A549 (cell line): ENCODE measurements around the gene DGKD. TPM values are rescaled to one million over a fixed set of nuclear protein-coding genes. Genes with fewer than 3 reads are reported as not detected.

Source experiments
- ATAC-seq, 2 experiments: fragments of 200-7000 bp in 1 of 2; fragments of >200 bp in 1 of 2; cut with Nextera tagmentation in 1 of 2; cut with Tn5 transposase in 1 of 2; 3 replicates each; pipeline versions ENCODE4 v1.8.0 to v1.9.1; 2018 to 2020; ENCODE audit warnings: mild to moderate bottlenecking in 1 of 2, moderate library complexity in 1 of 2
- CTCF ChIA-PET: fragments of 300-600 bp; sonication (Branson Sonifier 250); formaldehyde crosslinking; extraction: SDS; loops from one replicate; lab custom pipeline; 2021; ENCODE audit warnings: antibody characterized with exemption, inconsistent platforms; lab: Yijun Ruan, JAX
- POLR2A ChIA-PET: fragments of 350-600 bp; formaldehyde crosslinking; extraction: SDS; loops from one replicate; lab custom pipeline; 2021; ENCODE audit warnings: antibody characterized with exemption, inconsistent platforms; lab: Yijun Ruan, JAX
- DNase-seq, 2 experiments: peaks; one replicate each; pipeline versions ENCODE4 v3.0.0 to v3.0.0-alpha.2; 2011 to 2016; ENCODE audit warnings: low read depth in 1 of 2, low spot score in 1 of 2
- FAIRE-seq: peaks from 2 replicates; lab custom pipeline; 2011; peaks lifted over from hg19 to GRCh38; lab: Jason Lieb, UNC
- H3K27ac ChIP-seq, 2 experiments: fragments of >200 bp; sonication (Bioruptor Twin); formaldehyde crosslinking; 3 replicates each; pipeline ENCODE4 v1.5.1; 2016 to 2017
- H3K4me1 ChIP-seq: fragments of >200 bp; sonication (Bioruptor Twin); formaldehyde crosslinking; 3 replicates; pipeline ENCODE4 v1.6.1; 2016
- H3K4me2 ChIP-seq: fragments of >200 bp; sonication (Bioruptor Twin); formaldehyde crosslinking; 3 replicates; pipeline ENCODE4 v1.6.1; 2016
- H3K4me3 ChIP-seq: fragments of >200 bp; sonication (Bioruptor Twin); formaldehyde crosslinking; 3 replicates; pipeline ENCODE4 v1.5.1; 2016
- H3K9me3 ChIP-seq: fragments of >200 bp; sonication (Bioruptor Twin); formaldehyde crosslinking; 3 replicates; pipeline ENCODE4 v1.6.1; 2016
- CEBPB ChIP-seq, 2 experiments: fragments of >200 bp in 1 of 2; sonication (Bioruptor Twin) in 1 of 2; formaldehyde crosslinking in 1 of 2; IDR thresholded peaks; 2 replicates each; pipeline ENCODE4 v1.6.1; 2012 to 2016
- CHD2 ChIP-seq: fragments of 150-350 bp; IDR thresholded peaks from 2 replicates; pipeline ENCODE4 v1.6.1; 2014; ENCODE audit warnings: low read length; ENCODE audit not compliant: partially characterized antibody
- EHF ChIP-seq: fragments of 250-450 bp; sonication (Bioruptor Pico); IDR thresholded peaks from 2 replicates; pipeline ENCODE4 v1.5.0; 2020; ENCODE audit warnings: mild to moderate bottlenecking
- EHMT2 ChIP-seq: fragments of 200-600 bp; sonication (generic); IDR thresholded peaks from 2 replicates; pipeline ENCODE4 v1.6.1; 2016; ENCODE audit warnings: antibody characterized with exemption, low read depth, mild to moderate bottlenecking, moderate library complexity
- ESRRA ChIP-seq: fragments of 150-350 bp; IDR thresholded peaks from 2 replicates; pipeline ENCODE4 v1.6.1; 2014; ENCODE audit warnings: mild to moderate bottlenecking, low read length, borderline replicate concordance
- FOXS1 ChIP-seq: fragments of 250-450 bp; sonication (Bioruptor Pico); IDR thresholded peaks from 2 replicates; pipeline ENCODE4 v1.5.0; 2020; ENCODE audit warnings: mild to moderate bottlenecking, moderate library complexity
- GATA3 ChIP-seq: IDR thresholded peaks from 2 replicates; pipeline ENCODE4 v1.6.1; 2012; ENCODE audit warnings: borderline replicate concordance
- HDAC2 ChIP-seq: fragments of 200-600 bp; sonication (generic); IDR thresholded peaks from 2 replicates; pipeline ENCODE4 v1.6.1; 2016
- HEYL ChIP-seq: fragments of 250-450 bp; sonication (Bioruptor Pico); IDR thresholded peaks from 2 replicates; pipeline ENCODE4 v1.8.0; 2021; ENCODE audit warnings: mild to moderate bottlenecking, moderate library complexity
- HOXB13 ChIP-seq: fragments of 250-450 bp; sonication (Bioruptor Pico); IDR thresholded peaks from 2 replicates; pipeline ENCODE4 v1.5.0; 2020; ENCODE audit warnings: low read depth, mild to moderate bottlenecking, moderate library complexity
- HOXB5 ChIP-seq: fragments of 250-450 bp; sonication (Bioruptor Pico); IDR thresholded peaks from 2 replicates; pipeline ENCODE4 v1.5.0; 2020; ENCODE audit warnings: mild to moderate bottlenecking, moderate library complexity
- MAZ ChIP-seq: fragments of 150-350 bp; IDR thresholded peaks from 2 replicates; pipeline ENCODE4 v1.6.1; 2014; ENCODE audit warnings: antibody characterized with exemption, low read depth, low read length, borderline replicate concordance
- NFE2L2 ChIP-seq: fragments of 150-350 bp; conservative IDR thresholded peaks from 2 replicates; pipeline ENCODE4 v1.6.1; 2014; ENCODE audit warnings: low read length
- NPAS2 ChIP-seq: fragments of 250-450 bp; sonication (Bioruptor Pico); IDR thresholded peaks from 2 replicates; pipeline ENCODE4 v1.8.0; 2022; ENCODE audit warnings: mild to moderate bottlenecking, moderate library complexity, borderline replicate concordance
- NR3C1 ChIP-seq: fragments of >200 bp; sonication (Bioruptor Twin); formaldehyde crosslinking; IDR thresholded peaks from 3 replicates; pipeline ENCODE4 v1.6.1; 2017
- PHF8 ChIP-seq: fragments of 200-600 bp; sonication (generic); IDR thresholded peaks from 2 replicates; pipeline ENCODE4 v1.6.1; 2016; ENCODE audit warnings: low read depth, mild to moderate bottlenecking, antibody characterized with exemption, moderate library complexity, borderline replicate concordance
- RARB ChIP-seq: fragments of 250-450 bp; sonication (Bioruptor Pico); IDR thresholded peaks from 2 replicates; pipeline ENCODE4 v1.8.0; 2021; ENCODE audit warnings: mild to moderate bottlenecking, moderate library complexity
- RCOR1 ChIP-seq: fragments of 150-350 bp; IDR thresholded peaks from 2 replicates; pipeline ENCODE4 v1.6.1; 2014; ENCODE audit warnings: antibody characterized with exemption, low read length, low read depth
- RFX5 ChIP-seq: fragments of 450-650 bp; IDR thresholded peaks from 2 replicates; pipeline ENCODE4 v1.7.1; 2014; ENCODE audit warnings: antibody characterized with exemption, mild to moderate bottlenecking, moderate library complexity
- SMC3 ChIP-seq: fragments of >200 bp; sonication (Bioruptor Twin); formaldehyde crosslinking; IDR thresholded peaks from 3 replicates; pipeline ENCODE4 v1.6.1; 2018; ENCODE audit warnings: inconsistent platforms
- SREBF2 ChIP-seq: fragments of 450-650 bp; IDR thresholded peaks from 2 replicates; pipeline ENCODE4 v1.6.1; 2014; ENCODE audit warnings: mild to moderate bottlenecking, moderate library complexity
- TFCP2L1 ChIP-seq: fragments of 250-450 bp; sonication (Bioruptor Pico); IDR thresholded peaks from 2 replicates; pipeline ENCODE4 v1.5.0; 2021; ENCODE audit warnings: mild to moderate bottlenecking
- TP53 ChIP-seq: fragments of 250-450 bp; sonication (Bioruptor Pico); IDR thresholded peaks from 2 replicates; pipeline ENCODE4 v1.5.0; 2021; ENCODE audit warnings: mild to moderate bottlenecking, moderate library complexity
- ZNF302 ChIP-seq: fragments of 250-450 bp; sonication (Bioruptor Pico); IDR thresholded peaks from 2 replicates; pipeline ENCODE4 v1.9.0; 2021; ENCODE audit warnings: inconsistent platforms, mild to moderate bottlenecking, moderate library complexity
- WGBS: methylation state at CpG from one replicate; pipeline ENCODE4 v1.1.6; 2017; ENCODE audit errors: missing lambda C conversion rate; 5-methylcytosine and 5-hydroxymethylcytosine counted together
- polyA plus RNA-seq, 4 experiments: library from polyadenylated mRNA; depleted of rRNA in 3 of 4; stranded (reverse); fragments of >200 nt; fragmentation: RNase III in 1 of 4; extraction: RNeasy Plus Mini Kit Qiagen cat#74134 plus additional on column Dnase treatment in 1 of 4; gene quantifications; 2 replicates in 3 of 4; 3 replicates in 1 of 4; pipeline ENCODE4 v1.2.3, GENCODE V29; 2011 to 2017
- TF ChIP-seq, protein P1 (sequence below): IDR thresholded peaks from 2 replicates; pipeline ENCODE4 v1.6.1; 2012
- TF ChIP-seq, protein P2 (sequence below): fragments of 250-450 bp; sonication (Bioruptor Pico); IDR thresholded peaks from 2 replicates; pipeline ENCODE4 v1.5.0; 2021; ENCODE audit warnings: mild to moderate bottlenecking, moderate library complexity, borderline replicate concordance
- TF ChIP-seq, protein P3 (sequence below): fragments of >200 bp; sonication (Bioruptor Twin); formaldehyde crosslinking; IDR thresholded peaks from 3 replicates; pipeline ENCODE4 v1.5.1; 2016
- TF ChIP-seq, protein P4 (sequence below): fragments of 150-350 bp; IDR thresholded peaks from 2 replicates; pipeline ENCODE4 v1.6.1; 2014; ENCODE audit warnings: low read depth, mild to moderate bottlenecking, low read length
- TF ChIP-seq, protein P5 (sequence below): fragments of >200 bp; sonication (Bioruptor Twin); formaldehyde crosslinking; IDR thresholded peaks from 3 replicates; pipeline ENCODE4 v1.6.1; 2016

DGKD gene
- polyA plus RNA-seq, 2 of the 4 experiments (the other 2 are of a cell fraction): 68.8 to 99.6 TPM

DNA sequence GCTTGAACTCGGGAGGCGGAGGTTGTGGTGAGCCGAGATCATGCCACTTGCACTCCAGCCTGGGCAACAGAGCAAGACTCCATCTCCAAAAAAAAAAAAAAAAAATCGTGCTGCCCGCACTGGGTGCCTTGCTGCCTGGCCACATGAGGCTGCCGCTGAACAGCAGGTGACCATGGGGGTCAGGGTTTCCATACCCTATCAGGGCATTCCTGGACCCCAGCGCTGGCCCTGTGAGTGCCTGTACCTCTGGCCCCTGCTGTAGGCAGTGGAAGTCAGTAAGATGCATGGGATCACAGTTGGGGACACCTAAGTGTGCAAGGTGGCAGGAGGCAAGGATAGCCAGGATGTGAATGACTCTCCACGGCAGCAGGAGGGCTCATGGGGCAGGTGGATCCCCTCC is 27.8 kb upstream of the DGKD start:
- no peak overlapping the region for H3K4me3 ChIP-seq
- no peak overlapping the region for H3K27ac ChIP-seq
- DNase-seq: no peak
- H3K4me1 ChIP-seq: no peaks in the 10 kb centered on the region
- CTCF ChIA-PET: no interaction called here
- H3K4me2 ChIP-seq: no peak overlapping the region
- FAIRE-seq: no peak
- H3K9me3 ChIP-seq: no peaks in the 10 kb centered on the region
- POLR2A ChIA-PET: no interaction called here
- no peak for TF ChIP-seq HOXB13 (CRISPR knock-in tag)
- no peak for TF ChIP-seq ESRRA
- no peak for TF ChIP-seq CEBPB (IDR thresholded peaks at IDR 0.05)
- no peak for TF ChIP-seq RFX5
- no peak for TF ChIP-seq NR3C1
- no peak for TF ChIP-seq SREBF2
- TF ChIP-seq SMC3: no peak
- TF ChIP-seq HDAC2: no peak
- TF ChIP-seq, protein P1, sequence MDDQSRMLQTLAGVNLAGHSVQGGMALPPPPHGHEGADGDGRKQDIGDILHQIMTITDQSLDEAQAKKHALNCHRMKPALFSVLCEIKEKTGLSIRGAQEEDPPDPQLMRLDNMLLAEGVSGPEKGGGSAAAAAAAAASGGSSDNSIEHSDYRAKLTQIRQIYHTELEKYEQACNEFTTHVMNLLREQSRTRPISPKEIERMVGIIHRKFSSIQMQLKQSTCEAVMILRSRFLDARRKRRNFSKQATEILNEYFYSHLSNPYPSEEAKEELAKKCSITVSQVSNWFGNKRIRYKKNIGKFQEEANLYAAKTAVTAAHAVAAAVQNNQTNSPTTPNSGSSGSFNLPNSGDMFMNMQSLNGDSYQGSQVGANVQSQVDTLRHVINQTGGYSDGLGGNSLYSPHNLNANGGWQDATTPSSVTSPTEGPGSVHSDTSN: no peak
- no peak for TF ChIP-seq CHD2
- no peak for TF ChIP-seq GATA3
- TF ChIP-seq NFE2L2: no peak
- no peak for TF ChIP-seq NPAS2
- TF ChIP-seq RCOR1: no peak
- 77% methylated on average over 8 of the region's 8 CpGs for WGBS
- ATAC-seq: no peak

DNA sequence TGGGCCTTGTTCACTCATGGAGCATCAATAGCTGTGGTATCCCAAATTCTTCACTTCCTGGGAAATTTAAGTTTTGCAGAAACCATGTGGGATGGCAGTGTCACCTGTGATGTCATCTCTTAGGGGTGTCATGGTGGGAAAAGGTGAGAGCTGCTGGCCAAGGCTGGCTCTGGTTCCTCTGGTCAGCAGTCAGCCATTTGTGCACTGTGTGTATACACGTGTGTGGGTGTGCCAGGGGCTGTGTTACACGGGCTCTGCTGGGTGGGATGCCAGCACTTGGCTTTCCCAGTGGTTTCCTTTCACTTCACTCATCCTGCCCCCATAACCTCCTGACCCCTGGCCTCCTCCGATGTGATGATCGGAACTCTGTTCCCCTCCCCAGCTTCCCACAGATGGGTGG is 25.4 kb upstream of the DGKD start:
- CTCF ChIA-PET: interaction anchor here (2.2 kb wide), 1 partner anchor 9 kb away, joined by 7 read pairs; no protein-coding TSS in a partner anchor
- ATAC-seq: no peak
- POLR2A ChIA-PET: interaction anchor here (0.6 kb wide), 1 partner anchor 46 kb away, joined by 3 read pairs; no protein-coding TSS in a partner anchor

DNA sequence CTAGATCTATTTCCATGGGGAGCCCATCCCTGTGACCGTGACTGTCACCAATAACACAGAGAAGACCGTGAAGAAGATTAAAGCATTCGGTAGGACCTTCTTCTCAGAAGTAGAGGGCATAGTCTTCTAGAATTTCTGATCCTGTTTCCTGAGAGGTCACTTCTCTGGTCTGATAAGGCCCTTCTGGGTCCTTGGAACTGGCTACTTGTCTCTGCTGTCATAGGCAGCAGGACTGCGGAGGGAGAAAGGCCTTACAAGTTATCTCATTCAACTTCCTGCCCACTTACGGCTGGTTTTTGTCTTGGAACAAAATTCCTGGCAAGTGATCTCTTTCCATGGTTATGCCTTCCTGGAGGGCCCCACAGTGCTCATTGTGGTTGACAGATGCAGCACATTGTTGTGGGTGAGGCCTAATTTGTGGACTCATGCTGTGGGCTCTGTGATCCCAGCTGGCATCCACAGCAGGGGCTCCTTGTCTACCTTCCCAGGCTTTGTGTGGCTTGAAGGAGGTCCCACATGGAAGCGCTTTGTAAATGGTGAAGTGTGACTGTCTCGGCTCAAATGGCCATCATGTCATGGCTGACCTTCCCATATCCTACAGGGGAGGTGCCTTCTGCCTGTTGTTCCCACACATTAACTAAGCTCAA is 24.7 kb upstream of the DGKD start:
- POLR2A ChIA-PET: no interaction called here
- WGBS: 82% methylated on average over 7 of the region's 7 CpGs
- TF ChIP-seq TP53 (CRISPR knock-in tag) (no peak), TFCP2L1 (no peak), ZNF302 (CRISPR knock-in tag) (no peak), FOXS1 (CRISPR knock-in tag) (no peak), RARB (CRISPR knock-in tag) (no peak)
- TF ChIP-seq, protein P2, sequence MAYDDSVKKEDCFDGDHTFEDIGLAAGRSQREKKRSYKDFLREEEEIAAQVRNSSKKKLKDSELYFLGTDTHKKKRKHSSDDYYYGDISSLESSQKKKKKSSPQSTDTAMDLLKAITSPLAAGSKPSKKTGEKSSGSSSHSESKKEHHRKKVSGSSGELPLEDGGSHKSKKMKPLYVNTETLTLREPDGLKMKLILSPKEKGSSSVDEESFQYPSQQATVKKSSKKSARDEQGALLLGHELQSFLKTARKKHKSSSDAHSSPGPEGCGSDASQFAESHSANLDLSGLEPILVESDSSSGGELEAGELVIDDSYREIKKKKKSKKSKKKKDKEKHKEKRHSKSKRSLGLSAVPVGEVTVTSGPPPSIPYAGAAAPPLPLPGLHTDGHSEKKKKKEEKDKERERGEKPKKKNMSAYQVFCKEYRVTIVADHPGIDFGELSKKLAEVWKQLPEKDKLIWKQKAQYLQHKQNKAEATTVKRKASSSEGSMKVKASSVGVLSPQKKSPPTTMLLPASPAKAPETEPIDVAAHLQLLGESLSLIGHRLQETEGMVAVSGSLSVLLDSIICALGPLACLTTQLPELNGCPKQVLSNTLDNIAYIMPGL (CRISPR knock-in tag): no peak
- TF ChIP-seq, protein P3, sequence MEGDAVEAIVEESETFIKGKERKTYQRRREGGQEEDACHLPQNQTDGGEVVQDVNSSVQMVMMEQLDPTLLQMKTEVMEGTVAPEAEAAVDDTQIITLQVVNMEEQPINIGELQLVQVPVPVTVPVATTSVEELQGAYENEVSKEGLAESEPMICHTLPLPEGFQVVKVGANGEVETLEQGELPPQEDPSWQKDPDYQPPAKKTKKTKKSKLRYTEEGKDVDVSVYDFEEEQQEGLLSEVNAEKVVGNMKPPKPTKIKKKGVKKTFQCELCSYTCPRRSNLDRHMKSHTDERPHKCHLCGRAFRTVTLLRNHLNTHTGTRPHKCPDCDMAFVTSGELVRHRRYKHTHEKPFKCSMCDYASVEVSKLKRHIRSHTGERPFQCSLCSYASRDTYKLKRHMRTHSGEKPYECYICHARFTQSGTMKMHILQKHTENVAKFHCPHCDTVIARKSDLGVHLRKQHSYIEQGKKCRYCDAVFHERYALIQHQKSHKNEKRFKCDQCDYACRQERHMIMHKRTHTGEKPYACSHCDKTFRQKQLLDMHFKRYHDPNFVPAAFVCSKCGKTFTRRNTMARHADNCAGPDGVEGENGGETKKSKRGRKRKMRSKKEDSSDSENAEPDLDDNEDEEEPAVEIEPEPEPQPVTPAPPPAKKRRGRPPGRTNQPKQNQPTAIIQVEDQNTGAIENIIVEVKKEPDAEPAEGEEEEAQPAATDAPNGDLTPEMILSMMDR: no peak

More for the DNA sequence above, 25.4 kb upstream of the DGKD start:
- DNase-seq: no peak
- TF ChIP-seq, protein P4, sequence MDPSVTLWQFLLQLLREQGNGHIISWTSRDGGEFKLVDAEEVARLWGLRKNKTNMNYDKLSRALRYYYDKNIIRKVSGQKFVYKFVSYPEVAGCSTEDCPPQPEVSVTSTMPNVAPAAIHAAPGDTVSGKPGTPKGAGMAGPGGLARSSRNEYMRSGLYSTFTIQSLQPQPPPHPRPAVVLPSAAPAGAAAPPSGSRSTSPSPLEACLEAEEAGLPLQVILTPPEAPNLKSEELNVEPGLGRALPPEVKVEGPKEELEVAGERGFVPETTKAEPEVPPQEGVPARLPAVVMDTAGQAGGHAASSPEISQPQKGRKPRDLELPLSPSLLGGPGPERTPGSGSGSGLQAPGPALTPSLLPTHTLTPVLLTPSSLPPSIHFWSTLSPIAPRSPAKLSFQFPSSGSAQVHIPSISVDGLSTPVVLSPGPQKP: no peak
- TF ChIP-seq MAZ: no peak
- no peak for TF ChIP-seq EHF (CRISPR knock-in tag)
- TF ChIP-seq EHMT2: no peak
- TF ChIP-seq HOXB5 (CRISPR knock-in tag): no peak
- TF ChIP-seq PHF8: no peak
- TF ChIP-seq, protein P5, sequence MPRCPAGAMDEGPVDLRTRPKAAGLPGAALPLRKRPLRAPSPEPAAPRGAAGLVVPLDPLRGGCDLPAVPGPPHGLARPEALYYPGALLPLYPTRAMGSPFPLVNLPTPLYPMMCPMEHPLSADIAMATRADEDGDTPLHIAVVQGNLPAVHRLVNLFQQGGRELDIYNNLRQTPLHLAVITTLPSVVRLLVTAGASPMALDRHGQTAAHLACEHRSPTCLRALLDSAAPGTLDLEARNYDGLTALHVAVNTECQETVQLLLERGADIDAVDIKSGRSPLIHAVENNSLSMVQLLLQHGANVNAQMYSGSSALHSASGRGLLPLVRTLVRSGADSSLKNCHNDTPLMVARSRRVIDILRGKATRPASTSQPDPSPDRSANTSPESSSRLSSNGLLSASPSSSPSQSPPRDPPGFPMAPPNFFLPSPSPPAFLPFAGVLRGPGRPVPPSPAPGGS: no peak
- TF ChIP-seq HEYL: no peak
- no peak for TF ChIP-seq NFE2L2
- no peak for TF ChIP-seq CEBPB (IDR thresholded peaks at IDR 0.05)
- no peak overlapping the region for H3K27ac ChIP-seq
- FAIRE-seq: no peak
- no peaks in the 10 kb centered on the region for H3K9me3 ChIP-seq
- 90% methylated on average over 4 of the region's 4 CpGs for WGBS
- no peak overlapping the region for H3K4me3 ChIP-seq
- no peaks in the 10 kb centered on the region for H3K4me1 ChIP-seq
- H3K4me2 ChIP-seq: no peak overlapping the region

More for the DNA sequence above, 24.7 kb upstream of the DGKD start:
- no peak for ATAC-seq
- no peaks in the 10 kb centered on the region for H3K9me3 ChIP-seq
- H3K4me3 ChIP-seq: no peak overlapping the region
- FAIRE-seq: no peak
- H3K4me2 ChIP-seq: no peak overlapping the region
- CTCF ChIA-PET: interaction anchor here (2.2 kb wide), 1 partner anchor 8 kb away, joined by 7 read pairs; no protein-coding TSS in a partner anchor
- H3K4me1 ChIP-seq: no peaks in the 10 kb centered on the region
- no peak overlapping the region for H3K27ac ChIP-seq
- no peak for DNase-seq
